IPS-NIHi7 (cell line): ENCODE data around the gene TREH.
A peak's percentile ranks its signal among the peaks of the same experiment; 100 is the strongest.
"Not testable (repeated sequence)": the region's sequence is repeated elsewhere in the genome, so short reads cannot be mapped to it uniquely, and the experiment has no call there.

ENCODE experiments used
- DNase-seq: peaks from one replicate; pipeline ENCODE4 v3.0.0; 2012; ENCODE audit warnings: mixed read lengths; ENCODE audit errors: extremely low spot score

Gene TREH, protein sequence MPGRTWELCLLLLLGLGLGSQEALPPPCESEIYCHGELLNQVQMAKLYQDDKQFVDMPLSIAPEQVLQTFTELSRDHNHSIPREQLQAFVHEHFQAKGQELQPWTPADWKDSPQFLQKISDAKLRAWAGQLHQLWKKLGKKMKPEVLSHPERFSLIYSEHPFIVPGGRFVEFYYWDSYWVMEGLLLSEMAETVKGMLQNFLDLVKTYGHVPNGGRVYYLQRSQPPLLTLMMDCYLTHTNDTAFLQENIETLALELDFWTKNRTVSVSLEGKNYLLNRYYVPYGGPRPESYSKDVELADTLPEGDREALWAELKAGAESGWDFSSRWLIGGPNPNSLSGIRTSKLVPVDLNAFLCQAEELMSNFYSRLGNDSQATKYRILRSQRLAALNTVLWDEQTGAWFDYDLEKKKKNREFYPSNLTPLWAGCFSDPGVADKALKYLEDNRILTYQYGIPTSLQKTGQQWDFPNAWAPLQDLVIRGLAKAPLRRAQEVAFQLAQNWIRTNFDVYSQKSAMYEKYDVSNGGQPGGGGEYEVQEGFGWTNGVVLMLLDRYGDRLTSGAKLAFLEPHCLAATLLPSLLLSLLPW

DNA sequence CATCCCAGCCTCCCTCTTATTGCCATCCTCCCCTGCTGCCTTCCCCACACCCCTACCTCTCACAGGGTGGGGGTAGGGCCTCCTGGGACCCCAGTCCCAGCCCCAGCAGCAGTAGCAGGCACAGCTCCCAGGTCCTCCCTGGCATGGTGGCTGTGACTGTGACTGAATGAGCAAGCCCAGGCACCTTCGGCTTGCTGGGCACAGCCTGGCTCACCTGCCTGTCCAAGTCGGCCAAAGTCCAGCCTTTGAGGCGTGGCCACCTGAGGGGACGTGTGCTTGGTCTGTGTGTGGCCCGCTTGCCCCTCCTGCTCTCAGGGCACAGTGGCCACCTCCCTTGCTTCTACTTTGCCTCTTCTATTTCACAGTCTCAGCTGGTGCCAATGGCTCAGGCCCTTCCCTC, at the start of gene TREH:
TREH (minus strand) TSS at position 168 of the 400 bp plus-strand sequence; CDS start at position 145, 23 bp downstream.
- no peak for DNase-seq

DNA sequence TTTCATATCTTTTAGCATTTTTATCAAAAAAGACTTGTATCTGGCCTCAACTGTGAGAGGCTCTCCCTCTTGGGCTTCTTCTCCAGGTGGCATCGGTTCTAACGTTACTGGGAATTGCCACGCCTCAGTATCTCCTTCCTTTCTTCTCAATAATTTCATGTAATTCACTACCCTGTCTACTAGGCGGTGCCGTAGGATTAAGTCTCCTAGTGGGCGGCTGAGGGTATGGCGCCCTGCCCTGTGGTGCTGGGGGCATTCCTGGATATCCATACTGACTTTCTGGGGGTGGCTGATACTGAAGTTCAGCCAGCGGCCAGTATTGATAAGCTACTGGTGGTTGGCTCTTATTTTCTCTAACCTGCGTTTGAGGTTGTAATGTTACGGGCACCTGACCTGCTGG, 48.7 kb upstream of the TREH start:
- not testable (repeated sequence) for DNase-seq

DNA sequence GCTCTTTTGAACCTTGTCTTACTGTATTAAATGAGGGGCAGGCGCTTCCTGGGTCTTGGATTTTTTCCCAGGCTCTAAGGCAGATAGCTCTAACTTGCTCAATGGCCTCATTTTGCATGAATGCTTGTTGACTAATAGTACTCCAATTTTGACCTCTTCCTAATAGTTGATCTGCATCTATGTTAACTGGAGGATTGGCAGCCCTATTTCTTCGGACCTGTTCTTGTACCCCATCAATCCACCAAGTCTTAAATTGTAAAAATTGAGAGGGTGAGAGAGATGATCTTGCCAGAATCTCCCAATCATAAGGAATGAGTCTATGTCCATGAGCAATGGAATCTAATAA, 48.2 kb upstream of the TREH start:
- not testable (repeated sequence) for DNase-seq

DNA sequence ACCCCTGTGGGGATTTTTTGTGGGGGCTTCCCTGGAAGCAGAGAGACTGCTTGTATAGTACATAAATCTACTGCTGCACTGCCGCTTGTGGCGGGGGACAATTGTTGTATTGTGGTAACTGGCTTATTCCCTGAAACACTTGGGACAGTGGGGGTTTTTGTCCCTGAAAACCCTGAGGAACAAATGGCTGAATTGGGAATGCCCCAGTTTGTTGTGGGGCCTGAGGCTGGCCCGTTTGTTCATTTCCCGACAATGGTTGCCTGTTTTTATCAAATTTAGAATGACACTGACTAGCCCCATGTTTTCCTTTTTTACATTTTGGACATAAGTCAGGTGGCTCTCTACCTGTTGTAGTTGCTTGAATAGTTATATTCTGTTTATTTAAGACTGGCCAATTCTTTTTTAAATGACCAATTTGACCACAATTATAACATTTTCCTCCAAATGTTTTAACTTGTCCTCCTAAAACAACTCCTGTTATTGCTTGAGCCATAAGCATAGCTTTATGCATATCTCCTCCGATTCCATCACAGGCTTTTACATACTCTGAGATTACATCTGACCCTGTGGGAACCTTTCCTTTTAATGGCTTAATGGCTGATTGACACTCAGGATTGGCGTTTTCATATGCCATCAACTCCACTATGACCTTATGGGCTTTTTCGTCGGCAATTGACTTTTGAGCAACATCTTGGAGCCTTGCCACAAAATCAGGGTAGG, 47.7 kb upstream of the TREH start:
- not testable (repeated sequence) for DNase-seq

DNA sequence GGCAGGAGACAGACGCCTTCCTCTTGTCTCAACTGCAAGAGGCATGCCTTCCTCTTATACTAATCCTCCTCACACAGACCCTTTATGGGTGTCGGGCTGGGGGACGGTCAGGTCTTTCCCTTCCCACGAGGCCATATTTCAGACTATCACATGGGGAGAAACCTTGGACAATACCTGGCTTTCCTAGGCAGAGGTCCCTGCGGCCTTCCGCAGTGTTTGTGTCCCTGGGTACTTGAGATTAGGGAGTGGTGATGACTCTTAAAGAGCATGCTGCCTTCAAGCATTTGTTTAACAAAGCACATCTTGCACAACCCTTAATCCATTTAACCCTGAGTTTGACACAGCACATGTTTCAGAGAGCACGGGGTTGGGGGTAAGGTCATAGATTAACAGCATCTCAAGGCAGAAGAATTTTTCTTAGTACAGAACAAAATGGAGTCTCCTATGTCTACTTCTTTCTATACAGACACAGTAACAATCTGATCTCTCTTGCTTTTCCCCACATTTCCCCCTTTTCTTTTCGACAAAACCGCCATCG, 42.1 kb upstream of the TREH start:
- DNase-seq = not testable (repeated sequence)

DNA sequence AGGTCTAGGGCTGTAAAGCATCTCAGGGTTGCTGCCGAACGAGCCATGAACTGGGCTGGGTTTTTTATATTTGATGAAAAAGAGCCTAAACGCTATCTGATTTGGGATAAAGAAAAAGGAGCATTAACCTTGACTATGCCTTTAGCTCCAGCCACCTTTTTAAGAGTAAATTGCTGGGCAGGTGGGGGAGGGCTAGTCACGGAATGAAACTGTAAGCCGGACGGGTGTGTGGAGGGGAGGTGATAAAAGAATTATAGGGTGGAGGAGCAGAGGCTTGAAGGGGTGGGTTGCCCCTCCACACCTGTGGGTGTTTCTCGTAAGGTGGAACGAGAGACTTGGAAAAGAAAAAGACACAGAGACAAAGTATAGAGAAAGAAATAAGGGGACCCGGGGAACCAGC, 41.3 kb upstream of the TREH start:
- DNase-seq = not testable (repeated sequence)

DNA sequence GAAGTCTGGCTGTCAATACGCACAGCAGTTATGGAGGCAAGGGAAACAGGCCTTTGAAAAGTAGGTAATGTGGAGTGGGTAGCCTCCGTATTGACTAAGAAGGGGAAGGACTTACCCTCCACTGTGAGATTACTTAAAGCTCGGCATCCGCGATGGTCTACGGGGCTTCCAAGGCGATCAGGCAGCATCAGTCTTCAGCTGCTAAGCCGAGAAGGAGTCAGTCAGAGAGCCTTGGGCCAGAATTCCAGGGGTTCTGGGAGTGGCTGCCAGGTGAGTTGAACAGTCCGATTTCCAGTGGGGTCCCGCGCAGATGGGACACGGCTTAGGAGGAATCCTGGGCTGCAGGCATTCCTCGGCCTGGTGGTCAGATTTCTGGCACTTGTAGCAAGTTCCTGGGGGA, 40.6 kb upstream of the TREH start:
- not testable (repeated sequence) for DNase-seq

DNA sequence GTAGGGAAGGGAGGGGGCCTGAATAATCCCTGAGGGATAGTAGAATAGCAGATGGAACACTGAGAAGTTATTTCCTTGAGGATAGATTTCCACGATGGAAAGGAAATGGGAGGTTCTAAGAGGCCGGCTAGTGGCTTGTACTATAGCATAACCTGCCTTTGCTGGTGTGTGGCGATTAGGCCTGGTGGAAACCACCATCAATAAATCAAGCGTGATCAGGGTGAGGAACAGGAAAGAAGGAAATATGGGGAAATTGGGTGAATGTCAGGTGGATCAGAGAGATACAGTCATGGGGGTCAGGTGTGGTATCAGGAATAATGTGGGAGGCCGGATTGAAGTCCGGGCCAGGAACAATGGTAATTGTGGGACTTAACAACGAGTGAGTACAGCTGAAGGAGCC, 39.1 kb upstream of the TREH start:
- not testable (repeated sequence) for DNase-seq

DNA sequence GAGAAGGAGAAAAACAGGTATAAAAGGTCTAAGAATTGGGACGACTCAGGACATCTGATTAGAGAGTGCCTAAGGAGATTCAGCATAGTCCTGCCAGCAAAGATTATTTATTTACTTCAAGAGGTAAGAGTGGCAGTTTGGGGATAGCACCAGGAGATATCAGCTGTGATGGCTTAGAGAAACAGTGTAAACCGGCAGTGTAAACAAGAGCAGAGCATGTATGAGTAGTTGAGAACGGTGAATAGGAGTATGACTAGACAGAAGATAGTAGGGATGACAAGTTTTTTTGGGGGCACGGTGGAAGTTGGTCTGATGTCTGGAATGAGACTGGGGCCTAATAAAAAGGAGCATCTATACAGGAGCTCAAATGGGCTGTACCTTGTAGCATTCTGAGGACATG, 38.3 kb upstream of the TREH start:
- DNase-seq = not testable (repeated sequence)

DNA sequence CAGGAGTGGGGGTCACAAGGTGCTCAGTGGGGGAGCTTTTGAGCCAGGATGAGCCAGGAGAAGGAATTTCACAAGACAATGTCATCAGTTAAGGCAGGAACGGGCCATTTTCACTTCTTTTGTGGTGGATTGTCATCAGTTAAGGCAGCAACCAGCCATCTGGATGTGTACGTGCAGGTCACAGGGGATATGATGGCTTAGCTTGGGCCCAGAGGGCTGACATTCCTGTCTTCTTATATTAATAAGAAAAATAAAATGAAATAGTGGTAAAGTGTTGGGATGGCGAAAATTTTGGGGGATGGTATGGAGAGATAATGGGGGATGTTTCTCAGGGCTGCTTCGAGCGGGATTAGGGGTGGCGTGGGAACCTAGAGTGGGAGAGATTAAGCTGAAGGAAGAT, 37.8 kb upstream of the TREH start:
- DNase-seq = not testable (repeated sequence)

DNA sequence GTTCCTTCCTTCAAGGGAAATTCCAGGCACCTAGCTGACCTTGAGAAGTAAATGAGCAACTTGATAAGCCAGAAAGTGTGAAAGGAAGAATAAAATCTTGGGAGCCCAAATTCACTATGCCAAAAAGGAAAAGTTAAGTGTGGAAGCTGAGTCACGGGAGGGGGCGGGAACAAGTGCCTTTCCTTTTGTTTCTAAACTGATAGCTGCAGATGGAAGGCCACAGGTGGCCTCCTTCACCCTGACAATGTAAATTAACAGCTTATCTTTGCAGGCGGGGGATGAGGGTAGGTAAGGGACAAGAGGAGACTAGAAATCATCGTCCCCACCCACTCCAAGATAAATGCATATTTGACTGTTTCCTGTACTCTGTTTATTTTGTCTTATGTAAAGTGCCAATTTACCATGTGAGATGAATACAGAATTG, 36.4 kb upstream of the TREH start:
- DNase-seq = peak; percentile 71

DNA sequence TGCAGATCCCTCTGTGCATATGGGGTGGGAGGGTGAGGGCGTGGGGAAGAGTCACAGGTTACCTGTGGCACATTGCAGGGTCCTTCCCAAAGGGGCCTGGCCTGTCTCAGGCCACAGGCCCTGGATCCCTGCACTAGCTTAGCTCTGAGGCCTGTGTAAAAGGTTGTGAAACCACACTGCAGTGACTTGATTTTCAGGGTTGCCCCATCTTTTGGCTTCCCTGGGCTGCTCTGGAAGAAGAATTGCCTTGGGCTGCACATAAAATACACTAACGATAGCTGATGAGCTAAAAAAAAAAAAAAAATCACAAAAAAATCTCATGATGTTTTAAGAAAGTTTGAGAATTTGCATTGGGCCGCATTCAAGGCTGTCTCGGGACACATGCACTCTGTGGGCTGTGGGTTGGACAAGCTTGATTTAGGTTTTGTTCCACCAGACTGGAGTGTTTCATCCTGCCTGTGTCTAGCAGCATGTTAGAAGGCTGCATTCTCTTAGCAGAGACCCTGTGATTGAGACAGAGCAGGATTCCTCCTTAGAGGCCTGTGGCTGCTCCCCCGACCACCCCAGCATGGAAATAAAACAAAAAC, 35.9 kb upstream of the TREH start:
- no peak for DNase-seq

DNA sequence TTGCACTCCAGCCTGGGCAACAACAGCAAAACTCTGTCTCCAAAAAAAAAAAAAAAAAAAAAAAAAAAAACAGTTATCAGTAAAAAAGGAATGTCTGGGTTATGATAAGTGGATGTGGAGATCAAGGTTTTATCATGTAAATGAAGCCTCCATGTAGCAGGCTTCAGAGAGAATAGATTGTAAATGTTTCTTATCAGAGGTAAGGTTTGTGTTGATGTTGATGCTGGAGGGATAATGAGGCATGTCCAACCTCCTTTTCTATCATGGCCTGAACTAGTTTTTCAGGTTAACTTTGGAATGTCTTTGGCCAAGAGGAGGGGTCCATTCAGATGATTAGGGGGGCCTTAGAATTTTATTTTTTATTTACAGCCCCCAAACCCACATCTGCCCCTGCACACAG, 35.4 kb upstream of the TREH start:
- no peak for DNase-seq

DNA sequence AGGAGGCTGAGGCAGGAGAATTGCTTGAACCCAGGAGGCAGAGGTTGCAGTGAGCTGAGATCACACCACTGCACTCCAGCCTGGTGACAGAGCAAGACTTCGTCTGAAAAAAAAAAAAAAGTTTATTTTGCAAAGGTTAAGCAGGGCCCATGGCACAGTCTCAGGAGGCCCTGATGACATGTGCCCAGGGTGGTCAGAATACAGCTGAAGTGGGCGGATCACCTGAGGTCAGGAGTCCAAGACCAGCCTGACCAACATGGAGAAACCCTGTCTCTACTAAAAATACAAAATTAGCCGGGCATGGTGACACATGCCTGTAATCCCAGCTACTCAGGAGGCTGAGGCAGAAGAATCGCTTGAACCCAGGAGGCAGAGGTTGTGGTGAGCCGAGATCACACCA, 35.0 kb upstream of the TREH start:
- DNase-seq = not testable (repeated sequence)

DNA sequence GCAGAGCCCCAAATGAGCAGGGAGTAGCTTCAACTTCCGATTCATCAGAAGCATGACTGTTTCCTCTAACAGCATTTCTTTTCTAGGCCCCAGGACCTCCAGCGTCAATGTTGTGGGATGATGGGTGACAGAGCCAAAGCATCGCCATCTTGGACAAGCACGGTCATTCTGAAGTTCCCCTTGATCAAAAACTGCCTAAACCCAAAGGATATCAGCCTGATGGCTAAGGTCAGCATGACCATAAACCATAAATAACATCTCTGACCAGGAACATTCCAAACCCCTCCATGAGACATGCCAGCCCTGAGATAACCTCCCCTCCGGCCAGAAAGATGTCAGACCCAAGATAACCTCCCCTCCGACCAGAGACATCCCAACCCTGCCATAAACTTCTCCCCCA, 28.8 kb upstream of the TREH start:
- DNase-seq = no peak

DNA sequence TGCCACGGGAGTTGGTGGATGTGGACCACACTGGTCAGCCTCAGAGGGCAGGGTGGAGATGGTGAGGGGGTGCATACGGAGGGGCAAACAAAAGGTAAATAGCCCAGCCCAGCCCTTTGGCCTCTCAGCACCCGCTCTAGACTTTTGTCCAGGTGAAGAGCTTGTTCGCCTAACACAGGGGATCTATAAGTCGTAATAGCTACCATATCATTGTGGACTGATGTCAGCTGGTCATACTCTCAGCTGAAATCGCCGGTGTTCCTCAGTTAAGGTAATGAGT, 27.0 kb upstream of the TREH start:
- no peak for DNase-seq

DNA sequence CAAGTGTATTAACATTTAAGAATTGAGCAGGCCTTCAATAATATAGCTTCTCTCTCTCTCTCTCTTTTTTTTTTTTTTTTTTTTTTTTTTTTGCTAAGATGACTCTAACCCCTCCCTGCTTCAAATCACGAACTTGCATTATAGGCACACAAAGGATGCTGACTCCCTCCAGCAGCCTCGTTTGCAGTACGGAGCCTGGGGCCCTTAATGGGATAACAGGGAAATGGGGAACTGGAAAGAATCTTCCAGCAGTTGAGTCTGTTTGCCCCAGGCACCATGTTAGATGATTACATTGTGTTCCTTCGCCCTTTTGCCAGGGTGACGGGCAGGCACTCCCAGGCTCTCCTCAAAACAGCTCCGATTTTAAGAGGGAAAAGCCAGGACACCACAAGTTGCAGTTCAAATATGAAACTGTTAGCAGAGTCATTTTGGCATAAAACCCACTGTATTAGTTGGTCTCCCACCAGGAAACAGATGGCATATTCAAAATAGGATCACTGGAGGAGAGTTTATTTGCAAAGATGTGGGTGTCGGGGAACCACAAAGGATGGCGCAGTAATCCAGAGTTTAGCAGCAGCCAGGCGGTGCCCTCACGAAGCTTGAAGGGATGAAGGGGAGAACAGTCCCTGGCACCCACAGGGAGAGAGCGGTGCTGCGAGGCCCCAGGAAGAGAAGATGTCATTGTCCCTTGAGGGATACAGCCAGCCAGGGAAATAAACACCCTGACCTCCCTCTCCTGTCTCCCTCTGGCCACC, 26.5 kb upstream of the TREH start:
- no peak for DNase-seq

DNA sequence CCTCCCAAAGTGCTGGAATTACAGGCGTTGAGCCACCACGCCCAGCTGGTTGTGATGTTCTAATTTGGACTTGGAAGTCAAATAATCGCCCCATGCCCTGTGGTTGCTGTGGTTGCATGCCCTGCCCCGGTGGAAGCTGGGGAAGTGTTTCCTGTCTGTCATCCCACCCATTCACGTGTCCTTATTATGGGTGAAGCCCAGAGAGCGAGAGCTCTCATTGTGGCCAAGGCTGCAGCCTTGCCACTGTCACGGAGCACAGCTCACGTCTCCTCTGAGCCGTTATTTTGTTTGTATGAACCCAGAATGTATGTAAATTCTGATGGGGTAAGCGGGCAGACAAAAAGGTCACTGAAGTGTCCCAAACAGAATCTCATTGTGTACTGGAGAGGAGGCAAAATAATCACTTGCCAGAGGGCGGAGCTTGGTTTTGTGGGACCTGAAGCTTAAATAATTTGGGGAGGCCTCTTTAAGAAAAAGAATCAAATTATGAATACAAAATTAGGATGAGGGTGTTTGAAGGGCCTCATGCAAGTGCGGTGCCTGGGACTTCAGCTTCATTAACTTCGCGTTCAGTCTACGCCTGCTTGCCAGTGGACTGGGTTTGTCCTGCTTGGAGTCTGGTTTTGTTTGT, 25.8 kb upstream of the TREH start:
- DNase-seq = no peak

DNA sequence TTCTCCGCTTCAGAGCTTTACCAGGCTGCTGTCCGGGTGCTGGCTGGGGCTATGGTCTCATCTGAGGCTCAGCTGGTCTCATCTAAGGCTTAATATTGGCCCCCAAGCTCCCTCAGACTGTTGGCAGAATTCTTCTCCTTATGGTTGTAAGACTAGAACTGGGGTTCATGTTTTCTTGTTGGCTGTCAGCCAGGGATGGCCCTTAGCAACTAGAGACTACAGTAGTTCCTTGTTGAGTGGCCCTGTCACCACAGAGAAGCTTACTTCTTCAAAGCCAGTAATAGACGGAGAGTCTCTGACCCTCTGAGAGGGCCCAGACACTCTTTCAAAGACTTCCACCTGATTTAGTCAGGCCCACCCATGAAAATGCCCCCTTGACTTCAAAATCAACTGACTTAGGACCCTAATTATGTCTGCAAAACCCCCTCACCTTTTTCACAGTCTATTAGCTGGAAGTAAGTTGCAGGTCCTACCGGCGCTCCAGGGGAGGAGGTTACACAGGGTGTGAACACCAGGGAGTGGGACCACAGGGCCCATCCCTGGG, 24.2 kb upstream of the TREH start:
- no peak for DNase-seq

DNA sequence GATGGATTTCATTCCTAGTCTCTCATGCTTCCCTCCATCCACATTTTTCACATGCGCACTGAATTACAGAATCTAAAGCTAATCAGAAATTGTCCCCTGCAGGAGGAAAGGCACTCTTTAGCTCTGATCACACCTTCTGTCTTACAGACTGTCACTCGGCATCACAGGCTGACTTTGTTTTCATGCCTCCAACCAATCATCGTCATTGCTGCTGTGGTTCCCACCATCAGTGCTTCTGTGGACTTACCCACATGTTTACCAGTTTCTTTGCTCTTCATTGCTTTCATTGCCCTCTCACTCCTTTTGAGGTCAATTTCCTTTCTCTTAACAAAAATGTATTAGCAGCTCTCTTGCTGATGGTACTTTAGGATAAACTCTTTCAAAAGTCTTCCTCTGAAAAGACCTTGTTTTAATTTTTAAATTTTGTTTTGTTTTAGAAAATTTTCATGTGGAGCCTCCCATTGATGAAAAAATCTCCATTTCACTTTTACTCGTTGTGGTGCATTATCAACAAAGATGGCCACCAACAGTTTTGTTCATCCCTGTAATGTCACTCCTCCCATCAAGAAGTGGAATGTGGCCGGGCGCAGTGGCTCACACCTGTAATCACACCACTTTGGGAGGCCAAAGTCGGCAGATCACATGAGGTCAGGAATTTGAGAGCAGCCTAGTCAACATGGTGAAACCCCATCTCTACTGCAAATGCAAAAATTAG, 20.2 kb upstream of the TREH start:
- DNase-seq = no peak
